Fibroblast of mammary gland (primary cell): ENCODE data around the gene RNF6.

Experiments
- DNase-seq: peaks from one replicate; pipeline ENCODE4 v3.0.0-alpha.2; 2010; ENCODE audit warnings: low read depth
- H3K4me3 ChIP-seq: 2 replicates; pipeline ENCODE4 v1.5.1; 2011; ENCODE audit warnings: low read depth, mild to moderate bottlenecking, low read length, moderate library complexity; ENCODE audit not compliant: control insufficient read depth
- TF ChIP-seq, protein P1 (sequence below): conservative IDR thresholded peaks from 2 replicates; pipeline ENCODE4 v1.5.1; 2011; ENCODE audit warnings: low read depth, low read length, inconsistent platforms; ENCODE audit not compliant: control insufficient read depth, insufficient read depth

Gene RNF6

DNA sequence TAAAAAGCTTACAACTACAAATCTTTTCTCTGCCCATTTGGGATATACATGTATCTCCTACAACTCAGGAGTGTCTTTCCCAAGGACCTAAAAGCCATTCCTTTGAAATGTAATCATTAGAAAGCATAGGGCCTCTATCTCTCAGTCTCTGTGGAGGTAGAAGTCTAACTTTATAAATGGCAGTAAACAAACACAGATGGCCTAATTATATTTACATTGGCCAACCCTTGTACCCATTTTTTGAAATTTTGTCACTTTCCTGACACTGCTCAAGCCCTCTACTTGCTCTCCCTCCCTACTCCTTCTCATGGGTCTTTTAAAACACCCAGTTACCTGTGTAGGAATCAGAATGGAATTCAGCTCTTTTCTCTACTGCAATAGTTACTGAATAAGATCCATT lies 24.8 kb downstream of the RNF6 start:
- TF ChIP-seq, protein P1, sequence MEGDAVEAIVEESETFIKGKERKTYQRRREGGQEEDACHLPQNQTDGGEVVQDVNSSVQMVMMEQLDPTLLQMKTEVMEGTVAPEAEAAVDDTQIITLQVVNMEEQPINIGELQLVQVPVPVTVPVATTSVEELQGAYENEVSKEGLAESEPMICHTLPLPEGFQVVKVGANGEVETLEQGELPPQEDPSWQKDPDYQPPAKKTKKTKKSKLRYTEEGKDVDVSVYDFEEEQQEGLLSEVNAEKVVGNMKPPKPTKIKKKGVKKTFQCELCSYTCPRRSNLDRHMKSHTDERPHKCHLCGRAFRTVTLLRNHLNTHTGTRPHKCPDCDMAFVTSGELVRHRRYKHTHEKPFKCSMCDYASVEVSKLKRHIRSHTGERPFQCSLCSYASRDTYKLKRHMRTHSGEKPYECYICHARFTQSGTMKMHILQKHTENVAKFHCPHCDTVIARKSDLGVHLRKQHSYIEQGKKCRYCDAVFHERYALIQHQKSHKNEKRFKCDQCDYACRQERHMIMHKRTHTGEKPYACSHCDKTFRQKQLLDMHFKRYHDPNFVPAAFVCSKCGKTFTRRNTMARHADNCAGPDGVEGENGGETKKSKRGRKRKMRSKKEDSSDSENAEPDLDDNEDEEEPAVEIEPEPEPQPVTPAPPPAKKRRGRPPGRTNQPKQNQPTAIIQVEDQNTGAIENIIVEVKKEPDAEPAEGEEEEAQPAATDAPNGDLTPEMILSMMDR = no peak
- H3K4me3 ChIP-seq = no peak overlapping the region
- no peak for DNase-seq

DNA sequence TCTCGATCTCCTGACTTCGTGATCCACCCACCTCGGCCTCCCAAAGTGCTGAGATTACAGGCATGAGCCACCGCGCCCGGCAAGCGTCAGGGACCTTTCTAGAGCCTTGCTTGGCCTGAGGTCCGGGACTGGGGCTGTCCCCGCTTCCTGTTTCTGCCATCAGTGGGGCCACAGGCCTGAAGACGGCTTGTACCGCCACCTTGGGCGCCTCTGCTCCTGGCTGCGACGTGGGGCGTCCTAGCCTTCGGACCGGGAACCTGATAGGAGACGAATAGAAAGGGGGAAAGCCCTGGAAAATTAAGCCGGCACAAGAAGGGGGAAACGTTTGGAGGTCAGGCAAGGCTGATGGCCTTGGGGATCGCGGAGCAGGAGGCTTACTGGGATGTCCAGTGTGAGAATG lies 35.1 kb downstream of the RNF6 start:
- peak overlapping the region; percentile 44 for H3K4me3 ChIP-seq
- no peak for DNase-seq
- TF ChIP-seq, protein P1 = no peak

DNA sequence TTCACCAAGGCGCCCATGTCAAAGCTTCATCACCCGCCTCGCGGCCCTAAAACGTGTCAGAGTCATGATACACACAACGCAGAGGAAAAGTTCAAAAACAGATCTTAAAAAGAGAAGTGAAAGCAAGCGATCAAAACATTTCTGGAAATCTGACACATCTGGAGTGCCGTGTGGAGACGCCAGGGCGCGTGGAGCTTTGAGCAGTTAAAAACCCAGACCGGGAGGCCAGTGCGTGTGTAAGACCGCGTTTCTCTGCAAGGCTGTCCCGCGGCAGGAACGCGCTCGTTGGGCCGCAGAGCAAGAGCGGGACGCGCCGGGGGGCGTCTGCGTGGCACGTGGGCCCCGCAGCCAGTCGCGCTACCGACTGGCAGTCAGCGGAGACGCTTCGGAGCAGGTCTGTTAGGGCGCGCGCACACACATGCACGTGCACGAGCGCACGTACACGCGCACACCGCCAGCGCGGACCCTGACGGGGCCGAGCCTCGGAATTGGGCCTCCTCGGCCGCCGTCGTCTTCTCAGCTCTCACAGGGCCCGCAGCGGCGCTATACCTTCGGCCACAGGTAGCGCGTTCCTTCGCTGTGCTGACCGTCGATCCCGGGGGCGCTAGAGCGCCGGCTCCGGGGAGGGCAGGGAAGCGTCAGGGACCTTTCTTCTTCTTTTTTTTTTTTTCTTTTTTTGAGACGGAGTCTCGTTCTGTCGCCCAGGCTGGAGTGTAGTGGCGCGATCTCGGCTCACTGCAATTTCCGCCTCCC lies 35.8 kb downstream of the RNF6 start:
- TF ChIP-seq, protein P1 = peak; percentile 25
- DNase-seq = peak; percentile 86
- H3K4me3 ChIP-seq = peak overlapping the region; percentile 64

DNA sequence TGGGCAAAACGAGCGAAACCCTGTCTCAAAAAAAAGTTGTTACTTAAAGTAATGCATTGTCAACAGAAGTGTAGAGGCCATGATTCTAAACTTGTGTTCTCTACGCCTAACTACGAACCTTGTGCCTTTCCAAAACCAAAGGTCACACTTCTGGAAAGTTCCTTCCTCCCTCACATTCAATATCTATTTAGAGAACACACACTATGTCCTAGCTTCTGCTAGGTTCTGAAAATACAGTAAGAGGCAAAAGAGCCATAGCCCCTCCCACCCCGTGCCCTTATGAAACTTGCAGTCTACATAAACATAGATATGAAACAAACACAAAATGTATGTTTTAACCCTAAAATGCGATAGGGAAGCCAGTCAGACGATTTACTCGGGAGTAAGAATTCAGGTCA lies 36.4 kb downstream of the RNF6 start:
- H3K4me3 ChIP-seq = peak overlapping the region; percentile 64
- TF ChIP-seq, protein P1 = no peak
- DNase-seq = no peak

DNA sequence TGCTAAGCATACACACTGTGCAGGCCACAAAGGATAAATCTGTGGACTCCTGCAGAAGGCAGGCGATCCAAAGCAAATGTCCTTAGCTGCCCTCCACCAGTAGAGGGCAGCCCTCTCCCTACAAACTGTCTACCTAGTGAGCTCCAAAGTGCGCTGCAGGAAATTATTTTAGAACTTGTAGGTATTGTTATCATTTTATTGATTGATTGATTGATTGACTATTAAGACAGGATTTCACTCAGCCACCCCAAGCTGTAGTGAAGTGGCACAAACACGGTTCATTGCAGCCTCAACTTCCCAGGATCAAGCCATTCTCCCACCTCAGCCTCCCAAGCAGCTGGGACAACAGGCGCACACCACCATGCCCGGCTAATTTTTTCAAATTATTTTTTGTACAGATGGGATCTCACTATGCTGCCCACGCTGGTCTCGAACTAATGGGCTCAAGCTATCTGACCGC lies 37.3 kb downstream of the RNF6 start:
- TF ChIP-seq, protein P1 = peak; percentile 95
- no peak overlapping the region for H3K4me3 ChIP-seq
- peak; percentile 73 for DNase-seq

DNA sequence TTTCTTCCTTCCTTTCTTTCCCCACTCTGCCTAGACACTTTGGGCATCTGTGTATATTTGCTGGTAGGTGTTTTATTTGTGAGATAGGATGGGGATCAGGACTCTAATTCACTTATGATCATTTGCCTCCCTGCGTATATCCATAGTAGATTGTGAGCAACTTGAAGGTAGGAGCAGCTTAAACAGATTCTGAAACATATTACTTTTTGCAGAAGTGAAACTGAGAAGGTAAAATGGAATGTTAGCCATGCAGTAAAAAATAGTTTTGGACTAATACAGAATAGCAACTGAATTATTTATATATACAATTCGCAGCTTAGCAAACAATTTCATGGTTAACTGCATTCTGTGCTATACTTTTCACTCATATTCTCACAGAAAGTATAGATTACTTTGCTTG lies 38.7 kb downstream of the RNF6 start:
- H3K4me3 ChIP-seq = no peak overlapping the region
- DNase-seq = no peak
- TF ChIP-seq, protein P1 = no peak

DNA sequence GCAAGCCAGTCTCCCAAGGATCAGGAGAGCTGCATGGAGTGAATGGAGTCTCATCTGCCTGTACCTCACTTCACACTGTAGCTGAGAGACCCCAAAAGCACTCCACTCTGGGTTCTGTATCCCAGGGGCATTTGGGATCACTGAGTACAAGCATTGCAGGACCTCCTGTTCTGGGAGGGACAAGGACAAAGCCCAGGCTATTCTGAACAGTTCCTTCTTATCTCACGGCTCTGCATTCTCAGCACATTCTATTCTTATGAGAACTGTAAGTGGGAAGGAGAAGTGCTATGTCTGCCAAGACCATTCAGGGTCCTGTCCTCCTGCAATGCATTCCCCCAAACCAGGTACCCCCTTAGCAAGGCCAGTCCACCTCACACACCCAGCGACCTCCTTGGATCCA lies 42.8 kb downstream of the RNF6 start:
- TF ChIP-seq, protein P1 = no peak
- DNase-seq = no peak
- H3K4me3 ChIP-seq = no peak overlapping the region
